Keratinocyte (primary cell): ENCODE data around the gene C11orf24.

Source experiments
- CTCF ChIP-seq, 3 experiments: IDR thresholded peaks in 1 of 3; conservative IDR thresholded peaks in 1 of 3; optimal IDR thresholded peaks in 1 of 3; 2 replicates in 2 of 3; 3 replicates in 1 of 3; pipeline versions ENCODE3 to v1.5.1; 2011; ENCODE audit warnings: low read length in 3 of 3, mild to moderate bottlenecking in 3 of 3, moderate library complexity in 2 of 3, control low read depth in 1 of 3, inconsistent platforms in 1 of 3; ENCODE audit not compliant: insufficient read depth in 2 of 3; ENCODE audit errors: extremely low read depth in 1 of 3
- EZH2 ChIP-seq: IDR thresholded peaks from one replicate; pipeline ENCODE4 v1.6.1; 2012; ENCODE audit warnings: inconsistent platforms, mild to moderate bottlenecking, low read length, moderate library complexity

GRCh38 chr11:68264244-68264643 is 7.5 kb downstream of the C11orf24 start:
- no peak for TF ChIP-seq EZH2
- TF ChIP-seq CTCF (optimal IDR thresholded peaks at IDR 0.05 in 1 of 3, IDR thresholded peaks at IDR 0.05 in 1 of 3, conservative IDR thresholded peaks at IDR 0.05 in 1 of 3; ENCODE audit: extremely low read depth in 1 of 3, insufficient read depth in 2 of 3, low read length in 3 of 3) = no peak
